Gastrocnemius medialis (tissue), 4 donors: ENCODE results near the gene CFAP157.

Experiments
- POLR2A ChIP-seq, 2 donors: fragments of 450-650 bp; IDR thresholded peaks; one replicate each; pipeline ENCODE4 v1.6.1; 2017; ENCODE audit warnings: antibody characterized with exemption in 2 of 2, mild to moderate bottlenecking in 2 of 2, moderate library complexity in 2 of 2
- TF ChIP-seq, protein P1 (sequence below), 5 experiments: fragments of 450-650 bp in 3 of 5; fragments of 200-600 bp in 2 of 5; sonication (generic) in 2 of 5; IDR thresholded peaks in 4 of 5; conservative IDR thresholded peaks in 1 of 5; 1 replicate in 4 of 5; 2 replicates in 1 of 5; pipeline ENCODE4 v1.5.1; 2016 to 2019; ENCODE audit warnings: antibody characterized with exemption in 5 of 5, mild to moderate bottlenecking in 3 of 5, moderate library complexity in 3 of 5

DNA sequence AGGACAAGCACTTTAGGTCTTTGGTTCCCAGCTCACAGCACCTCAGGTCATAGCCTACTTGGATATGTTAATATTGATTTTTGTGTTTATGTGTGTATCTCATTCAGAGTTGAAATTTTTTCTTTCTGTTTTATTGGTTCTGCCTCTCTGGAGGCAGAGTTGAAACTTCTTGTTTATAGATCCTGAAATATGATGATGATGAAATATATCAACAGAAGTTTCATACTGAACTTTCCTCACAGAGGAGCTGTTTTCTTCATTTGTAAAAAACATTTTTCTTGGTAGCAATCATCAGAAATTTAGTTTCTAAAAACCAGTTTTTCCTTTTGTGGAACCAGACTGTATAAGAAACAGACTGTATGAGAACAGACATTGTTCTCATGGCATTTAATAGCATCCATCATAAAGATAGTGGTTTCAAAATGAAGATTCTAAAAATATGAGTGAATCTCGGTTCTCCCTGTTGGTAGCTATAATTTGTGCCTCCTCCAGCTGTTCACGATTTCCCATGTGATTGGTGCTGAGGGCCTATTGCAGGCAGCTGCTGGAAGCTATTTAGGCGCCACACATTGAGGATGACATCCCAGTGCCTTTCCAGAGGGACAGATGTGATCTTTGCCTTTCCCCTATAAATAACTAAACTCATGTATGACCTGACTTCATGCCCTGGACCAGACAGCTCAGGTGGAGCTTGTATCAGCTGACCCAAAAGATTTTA is 39.5 kb upstream of the CFAP157 start:
- TF ChIP-seq, protein P1, sequence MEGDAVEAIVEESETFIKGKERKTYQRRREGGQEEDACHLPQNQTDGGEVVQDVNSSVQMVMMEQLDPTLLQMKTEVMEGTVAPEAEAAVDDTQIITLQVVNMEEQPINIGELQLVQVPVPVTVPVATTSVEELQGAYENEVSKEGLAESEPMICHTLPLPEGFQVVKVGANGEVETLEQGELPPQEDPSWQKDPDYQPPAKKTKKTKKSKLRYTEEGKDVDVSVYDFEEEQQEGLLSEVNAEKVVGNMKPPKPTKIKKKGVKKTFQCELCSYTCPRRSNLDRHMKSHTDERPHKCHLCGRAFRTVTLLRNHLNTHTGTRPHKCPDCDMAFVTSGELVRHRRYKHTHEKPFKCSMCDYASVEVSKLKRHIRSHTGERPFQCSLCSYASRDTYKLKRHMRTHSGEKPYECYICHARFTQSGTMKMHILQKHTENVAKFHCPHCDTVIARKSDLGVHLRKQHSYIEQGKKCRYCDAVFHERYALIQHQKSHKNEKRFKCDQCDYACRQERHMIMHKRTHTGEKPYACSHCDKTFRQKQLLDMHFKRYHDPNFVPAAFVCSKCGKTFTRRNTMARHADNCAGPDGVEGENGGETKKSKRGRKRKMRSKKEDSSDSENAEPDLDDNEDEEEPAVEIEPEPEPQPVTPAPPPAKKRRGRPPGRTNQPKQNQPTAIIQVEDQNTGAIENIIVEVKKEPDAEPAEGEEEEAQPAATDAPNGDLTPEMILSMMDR (IDR thresholded peaks at IDR 0.05 in 4 of 5, conservative IDR thresholded peaks at IDR 0.05 in 1 of 5), result no peak
- no peak for TF ChIP-seq POLR2A (IDR thresholded peaks at IDR 0.05)
